Germinal center (tissue), 1 donor: ENCODE data around the gene CHST4.
"Not testable (repeated sequence)": the region's sequence is repeated elsewhere in the genome, so short reads cannot be mapped to it uniquely, and the experiment has no call there.

Source experiments
- DNase-seq: peaks from one replicate; pipeline ENCODE4 v3.0.0; 2012; ENCODE audit warnings: mixed read lengths, low spot score

The CHST4 gene

GRCh38 chr16:71570144-71570543 lies 43.9 kb downstream of the CHST4 start:
- DNase-seq: no peak

GRCh38 chr16:71572497-71573116 lies 46.4 kb downstream of the CHST4 start:
- no peak for DNase-seq

DNA sequence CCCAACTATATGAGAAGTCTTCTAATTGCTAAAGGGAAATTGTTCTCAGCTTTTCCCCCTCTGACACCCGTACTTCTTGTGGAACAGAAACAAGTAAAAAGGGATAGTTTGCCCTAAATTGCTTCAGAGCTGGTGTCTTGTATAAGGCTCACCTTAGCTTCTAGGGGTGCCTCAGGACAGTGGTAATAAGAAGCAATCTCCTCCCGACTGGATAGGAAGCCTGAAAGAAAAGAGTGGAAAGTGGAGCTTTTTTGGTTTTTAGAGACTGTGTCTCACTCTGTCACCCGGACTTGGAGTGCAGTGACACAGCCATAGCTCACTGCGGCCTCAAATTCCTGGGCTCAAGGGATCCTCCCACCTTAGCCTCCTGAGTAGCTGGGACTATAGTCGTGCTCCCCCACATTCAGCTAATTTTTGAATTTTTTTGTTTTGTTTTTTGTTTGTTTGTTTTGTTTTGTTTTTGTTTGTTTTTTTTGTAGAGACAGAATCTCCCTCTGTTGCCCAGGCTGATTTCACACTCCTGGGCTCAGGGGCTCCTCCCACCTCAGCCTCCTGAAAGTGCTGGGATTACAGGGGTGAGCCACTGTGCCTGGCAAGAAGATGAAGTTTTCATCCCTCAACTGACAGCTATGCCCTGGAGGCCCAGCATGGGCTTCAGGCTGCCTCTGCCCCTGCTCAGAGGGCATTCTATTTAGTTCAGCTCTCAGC lies 47.3 kb downstream of the CHST4 start:
- no peak for DNase-seq

GRCh38 chr16:71574702-71575101 lies 48.5 kb downstream of the CHST4 start:
- peak; percentile 25 for DNase-seq

- no peak for DNase-seq
These were observed 50.7 kb downstream of the CHST4 start, which contains the start of gene TAT for GRCh38 chr16:71576971-71577370. Gene TAT, minus strand, starts transcription at chr16:71577092. Its CDS starts 677 bp downstream, at chr16:71576415.

- not testable (repeated sequence) for DNase-seq
These were observed 56.3 kb downstream of the CHST4 start for GRCh38 chr16:71582553-71582848.

GRCh38 chr16:71584543-71585317 lies 58.5 kb downstream of the CHST4 start:
- DNase-seq: no peak

DNA sequence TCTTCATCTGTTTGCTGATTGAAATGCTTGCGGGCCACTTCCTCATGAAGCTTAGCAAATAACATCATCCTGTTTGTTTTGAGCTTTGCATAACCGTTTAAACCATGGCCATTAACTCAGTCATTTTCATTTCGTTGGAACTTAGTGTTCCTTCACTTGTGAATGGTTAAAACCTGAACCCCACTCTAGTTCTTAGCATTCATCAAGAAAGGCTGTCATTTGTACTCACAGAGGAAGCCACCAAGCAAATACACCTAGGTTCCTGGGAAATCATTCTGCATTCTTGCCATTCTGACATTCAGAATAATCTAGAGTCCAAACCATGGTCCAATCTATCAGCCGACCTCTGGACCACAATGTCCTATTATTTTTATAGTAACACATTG lies 59.1 kb downstream of the CHST4 start:
- no peak for DNase-seq
